Lower leg skin (tissue), 3 donors: Measurements from ENCODE around the gene ARRDC4.

Experiments
- CTCF ChIP-seq, 3 donors: fragments of 450-650 bp; IDR thresholded peaks; one replicate each; pipeline ENCODE4 v1.5.1; 2016; ENCODE audit warnings: antibody characterized with exemption in 3 of 3, mild to moderate bottlenecking in 3 of 3, moderate library complexity in 2 of 3
- POLR2A ChIP-seq, 2 donors: fragments of 450-650 bp; IDR thresholded peaks; one replicate each; pipeline ENCODE4 v1.6.1; 2016 to 2017; ENCODE audit warnings: antibody characterized with exemption in 2 of 2, mild to moderate bottlenecking in 1 of 2, moderate library complexity in 1 of 2

- TF ChIP-seq CTCF (IDR thresholded peaks at IDR 0.05): no peak
- TF ChIP-seq POLR2A (IDR thresholded peaks at IDR 0.05): no peak
Measured at GRCh38 chr15:98000249-98001203, 40.0 kb downstream of the ARRDC4 start.
